ACHN (cell line): ENCODE data around the gene GPR84.
A peak's percentile ranks its signal among the peaks of the same experiment; 100 is the strongest.

Experiments
- DNase-seq: peaks from one replicate; pipeline ENCODE4 v3.0.0-alpha.2; 2015
- in situ Hi-C: cut with HindIII; loops from 2 replicates; pipeline ENCODE4 v1.10.0; 2017; ENCODE audit warnings: low sequenced_read_pairs, low pct_ligation_motif_present, low pct_unique_long_range_greater_than_20kb

The GPR84 gene

DNA sequence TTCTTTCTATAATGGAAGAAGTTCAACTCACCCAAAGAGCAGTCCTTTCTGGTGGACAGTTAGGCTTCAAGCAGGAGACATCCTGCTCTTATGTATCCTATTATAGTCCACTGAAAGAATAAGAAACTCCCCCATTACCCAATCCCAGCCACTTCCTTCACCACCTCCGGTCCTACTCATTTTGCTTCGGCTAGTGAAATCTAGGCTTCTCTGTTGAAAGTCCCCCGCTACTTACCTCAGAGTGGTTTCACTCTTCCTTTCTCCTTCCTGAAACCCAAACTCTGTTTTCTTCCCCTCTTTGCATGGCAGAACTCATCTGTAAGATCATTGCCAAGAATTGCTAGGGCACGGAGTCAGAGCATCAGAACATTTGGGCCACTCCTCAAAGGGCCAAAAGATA is at the start of gene GPR84:
Gene GPR84 (minus strand): TSS at position 74 of the 400 bp plus-strand sequence. CDS start 635 bp downstream, outside the sequence.
- DNase-seq: no peak
- in situ Hi-C loops: no loop called here

DNA sequence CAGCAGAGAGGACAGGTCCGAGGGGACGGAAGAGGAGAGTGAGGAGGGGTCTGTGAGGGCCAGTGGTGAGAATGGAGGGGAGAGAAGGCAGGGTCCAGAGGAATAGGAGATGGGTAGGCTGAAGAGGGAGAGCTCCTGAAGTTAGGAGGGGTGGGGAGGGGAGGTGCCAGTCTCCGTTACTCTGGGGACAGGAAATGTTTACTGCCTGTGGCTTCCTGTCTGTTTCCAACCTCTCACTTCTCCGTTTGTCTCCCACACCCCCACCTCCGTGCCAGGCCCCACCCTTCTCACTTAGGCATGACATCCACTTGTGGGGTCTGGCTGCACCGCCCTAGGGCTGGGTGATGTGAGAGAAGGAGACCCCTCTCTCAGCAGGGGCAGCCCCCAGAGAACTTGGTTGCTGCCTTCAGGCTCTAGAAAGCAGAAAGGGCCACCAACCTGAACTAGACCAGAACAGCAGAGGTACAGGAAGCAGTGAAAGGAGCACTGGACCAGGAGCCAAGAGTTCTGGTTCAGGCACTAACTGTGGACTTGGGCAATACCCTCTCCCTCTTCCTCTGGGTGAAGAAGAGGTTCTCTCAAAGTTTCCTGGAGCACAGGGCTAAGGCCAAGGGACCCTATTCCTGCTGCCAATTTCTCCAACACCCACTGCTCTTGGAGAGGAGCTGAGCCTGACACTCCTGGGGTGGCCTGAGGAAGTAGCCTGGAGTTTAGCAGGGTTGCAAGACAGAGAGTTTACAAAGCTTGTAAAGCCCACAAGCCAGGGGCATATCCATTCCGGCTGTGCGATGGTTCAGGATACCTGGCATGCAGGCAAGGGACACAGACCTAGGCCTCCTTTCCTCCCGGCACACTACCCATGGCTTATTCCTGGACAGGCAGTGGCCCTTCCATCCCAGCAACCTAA is 49.3 kb upstream of the GPR84 start:
- in situ Hi-C loops: no loop called here
- no peak for DNase-seq

DNA sequence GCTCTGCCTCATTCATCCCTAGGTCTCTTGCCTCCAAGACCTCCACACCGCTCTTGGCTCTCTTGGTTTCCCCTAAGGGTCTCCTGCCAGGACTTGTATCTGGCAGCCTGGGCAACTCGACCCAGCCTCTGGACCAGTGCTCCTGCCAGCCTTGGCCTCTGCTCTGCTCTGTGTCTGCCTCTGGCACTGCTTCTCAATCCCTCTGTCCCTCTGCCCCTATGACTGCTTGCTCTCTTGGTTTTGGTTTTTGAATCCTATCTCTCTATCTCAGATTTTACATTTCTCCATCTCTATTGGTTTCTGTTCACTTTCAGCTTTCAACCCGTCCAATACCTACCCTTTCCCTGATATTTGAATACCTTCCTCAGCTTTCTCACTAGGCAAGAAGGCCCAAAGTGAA is 48.5 kb upstream of the GPR84 start:
- in situ Hi-C loops: no loop called here
- no peak for DNase-seq

DNA sequence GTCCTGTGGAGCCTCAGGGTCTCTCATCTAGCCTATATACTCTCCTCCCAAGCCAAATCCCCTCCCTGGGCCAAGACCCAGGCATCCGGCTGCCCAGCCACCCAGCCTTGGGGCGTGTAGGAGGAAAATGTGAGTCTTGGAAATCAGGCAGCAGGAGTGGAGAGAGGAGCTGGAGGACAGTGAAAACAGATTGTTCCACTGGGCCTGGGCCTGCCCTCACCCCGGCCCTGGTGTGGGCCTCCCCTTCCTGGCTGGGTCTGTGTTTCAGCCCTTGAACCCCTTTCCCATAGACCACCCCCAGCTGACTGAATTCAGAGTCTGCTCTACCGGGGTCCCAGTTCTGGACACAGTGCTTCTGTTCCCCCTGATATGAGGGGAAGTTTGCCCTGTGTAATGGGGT is 48.1 kb upstream of the GPR84 start:
- in situ Hi-C loops: no loop called here
- no peak for DNase-seq

DNA sequence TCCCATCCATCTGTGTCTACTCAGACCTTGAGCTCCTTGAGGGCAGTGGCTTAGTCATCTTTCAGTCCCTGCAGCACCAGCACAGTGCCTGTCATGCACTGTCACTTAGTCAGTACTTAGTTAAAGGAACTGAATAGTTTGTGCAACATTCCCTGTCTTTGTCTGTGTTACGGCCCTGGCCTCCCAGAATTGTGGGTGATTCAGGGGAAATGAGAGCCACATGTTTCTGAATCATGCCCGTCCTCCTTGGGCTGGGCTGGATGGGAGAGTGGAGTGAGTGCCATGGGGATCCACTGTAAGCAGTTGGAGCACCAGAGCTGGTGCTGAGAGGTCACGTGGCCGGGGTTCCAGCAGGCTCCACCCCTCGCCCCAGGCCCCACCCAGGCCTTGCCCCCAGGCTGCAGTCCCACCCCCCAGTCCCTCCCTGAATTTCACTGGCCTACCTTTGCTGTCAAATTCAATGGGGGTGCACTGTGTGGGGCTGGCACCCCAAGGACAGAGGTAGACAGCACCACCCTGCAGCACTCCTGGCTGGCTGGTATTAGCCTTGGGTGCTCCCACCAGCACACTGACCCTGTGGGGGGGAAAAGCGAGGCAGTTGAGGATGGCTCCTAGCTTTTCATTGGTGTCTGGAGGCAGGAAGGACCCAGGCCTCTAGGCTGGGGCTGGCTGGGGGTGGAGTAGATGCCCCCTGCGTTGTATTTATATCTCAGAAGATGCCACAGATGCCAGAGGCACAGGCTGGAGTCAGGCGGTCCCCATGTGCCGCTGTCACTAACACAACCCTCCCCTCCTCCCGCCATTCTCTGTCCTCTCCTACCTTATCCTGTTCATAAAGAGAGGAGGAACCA is 47.3 kb upstream of the GPR84 start:
- in situ Hi-C loops: no loop called here
- peak; percentile 86 for DNase-seq

DNA sequence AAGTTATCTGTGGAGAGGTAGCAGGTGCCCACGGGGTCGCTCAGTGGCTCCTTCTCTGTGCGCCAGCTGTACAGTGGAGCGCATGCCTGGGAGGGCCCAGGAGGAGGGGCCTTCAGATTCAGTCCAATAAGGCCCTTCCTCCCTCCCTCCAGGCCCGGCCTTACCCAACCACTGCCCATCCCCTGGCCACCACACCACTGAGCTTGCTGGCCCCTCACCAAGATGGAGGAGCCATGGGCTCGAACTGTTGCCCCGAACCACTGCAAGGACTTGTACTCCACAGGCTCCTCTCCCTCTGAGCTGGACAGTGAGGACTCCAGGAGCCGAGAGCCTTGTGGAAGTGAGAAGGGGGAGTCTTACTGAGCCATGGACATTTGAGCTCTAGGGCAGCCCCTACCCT is 45.0 kb upstream of the GPR84 start:
- in situ Hi-C loops: no loop called here
- DNase-seq: no peak

DNA sequence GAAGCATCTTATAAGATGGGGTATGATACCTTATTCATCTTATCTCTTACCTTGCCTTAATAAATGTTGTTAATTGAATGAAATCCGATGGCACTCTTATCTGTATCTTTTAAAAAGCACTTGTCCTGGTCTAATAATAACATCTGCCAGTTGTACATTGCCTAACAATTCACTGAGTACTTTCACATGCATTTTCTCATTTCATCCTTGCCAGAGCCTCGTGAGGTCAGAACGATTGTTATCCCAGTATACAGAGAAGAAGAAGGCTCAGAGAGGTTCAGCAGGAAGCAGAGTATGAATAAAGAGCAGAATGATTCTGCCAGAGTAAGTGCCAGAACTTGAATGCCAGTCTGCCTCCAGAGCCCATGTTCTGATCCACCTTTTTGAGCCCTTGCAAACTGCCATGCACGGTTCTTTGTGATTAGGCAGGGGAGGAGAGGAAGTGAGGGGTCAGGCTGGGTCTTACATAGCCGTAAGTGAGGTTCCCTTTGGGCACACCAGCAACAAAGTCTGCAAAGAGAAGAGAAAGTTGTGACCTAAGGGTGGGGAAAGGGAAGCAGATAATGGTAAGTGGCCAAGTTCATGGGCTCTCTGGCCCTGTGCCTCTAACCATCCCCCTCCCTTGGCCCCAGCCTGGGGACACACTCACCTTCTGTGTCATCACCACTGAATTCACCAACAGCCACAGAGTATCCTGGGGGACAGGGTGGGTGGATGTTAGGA is 43.1 kb upstream of the GPR84 start:
- DNase-seq: no peak
- in situ Hi-C loops: no loop called here

DNA sequence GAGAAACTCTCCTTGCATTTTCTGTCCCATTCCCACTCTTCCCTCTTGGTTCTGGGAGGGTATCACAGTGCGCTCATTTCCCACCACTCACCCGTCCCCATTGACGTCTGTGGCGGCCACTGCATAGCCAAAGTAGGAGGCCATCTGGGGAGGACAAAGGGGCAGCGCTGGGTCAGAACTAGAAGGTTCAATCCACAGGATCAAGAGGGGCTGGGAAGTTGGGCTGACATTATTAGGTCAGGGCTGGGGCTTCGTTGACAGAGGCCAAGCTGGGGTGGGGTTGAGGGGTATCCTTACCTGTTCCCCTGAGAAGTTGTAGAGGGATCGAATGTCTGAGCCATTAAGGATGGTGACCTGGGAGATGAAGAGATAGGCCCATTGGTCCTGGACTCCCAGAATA is 41.3 kb upstream of the GPR84 start:
- DNase-seq: no peak
- in situ Hi-C loops: no loop called here

DNA sequence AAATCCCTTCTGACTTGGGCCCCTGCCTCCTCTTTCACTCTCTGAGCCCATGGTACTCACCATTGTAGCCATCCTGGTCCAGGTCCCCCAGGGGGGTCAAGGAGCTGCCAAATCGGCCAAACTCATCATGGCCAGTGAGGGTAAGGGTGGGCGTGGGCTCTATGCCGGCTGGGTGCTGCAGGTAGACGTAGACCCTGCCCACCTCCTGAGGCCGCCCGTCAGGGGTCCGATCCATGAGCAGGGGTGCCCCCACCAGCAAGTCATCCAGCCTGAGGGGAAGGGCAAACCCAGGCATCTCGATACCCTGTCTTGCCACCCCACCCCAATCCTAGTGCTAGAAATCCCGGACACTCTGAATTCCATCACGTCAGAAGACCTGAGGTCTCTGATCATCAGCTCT is 40.8 kb upstream of the GPR84 start:
- in situ Hi-C loops: no loop called here
- DNase-seq: no peak

DNA sequence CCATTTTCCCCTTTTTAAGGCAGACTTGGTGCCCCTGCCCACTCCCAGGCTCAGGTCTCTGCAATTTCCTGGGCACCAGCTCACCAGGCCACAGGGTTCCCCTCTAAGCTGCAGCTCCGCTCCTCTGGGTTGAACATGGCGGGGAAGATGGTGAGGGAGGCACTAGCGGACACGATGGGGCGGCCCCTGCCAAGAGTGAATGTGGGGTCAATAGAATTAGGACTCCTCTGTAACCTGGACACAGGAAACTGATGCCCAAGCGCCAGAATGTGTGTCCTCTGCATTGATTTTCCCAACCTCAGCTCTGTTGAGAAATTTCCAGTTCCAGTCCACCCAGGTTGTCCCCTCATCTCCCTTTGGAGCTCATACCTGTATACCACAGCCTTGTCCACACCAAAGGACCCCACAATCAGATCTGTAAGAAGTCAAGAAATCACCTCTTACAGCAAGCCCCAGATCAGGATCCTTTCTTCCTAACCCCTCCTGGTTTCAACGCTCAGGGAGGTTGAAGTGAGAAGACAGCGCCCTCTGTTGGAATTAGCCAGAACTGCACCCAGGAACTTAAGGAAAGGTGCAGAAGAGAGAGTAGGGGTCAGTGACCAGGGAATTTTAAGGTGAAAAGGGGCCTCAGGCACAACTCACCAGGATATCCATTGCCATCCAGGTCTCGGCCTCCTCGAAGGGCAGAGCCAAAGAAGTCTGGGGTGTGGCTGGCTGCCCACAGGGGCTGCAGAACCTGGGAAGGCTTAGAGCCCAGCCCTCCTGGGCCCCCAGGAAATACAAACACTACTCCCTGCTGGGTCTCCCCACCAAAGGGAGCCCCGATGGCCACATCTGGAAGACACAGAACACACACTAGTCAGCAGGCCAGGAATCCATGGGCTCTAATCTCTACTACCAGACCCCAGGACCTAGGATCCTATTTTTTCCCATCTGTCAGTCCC is 40.0 kb upstream of the GPR84 start:
- DNase-seq: peak; percentile 80
- in situ Hi-C loops: no loop called here

DNA sequence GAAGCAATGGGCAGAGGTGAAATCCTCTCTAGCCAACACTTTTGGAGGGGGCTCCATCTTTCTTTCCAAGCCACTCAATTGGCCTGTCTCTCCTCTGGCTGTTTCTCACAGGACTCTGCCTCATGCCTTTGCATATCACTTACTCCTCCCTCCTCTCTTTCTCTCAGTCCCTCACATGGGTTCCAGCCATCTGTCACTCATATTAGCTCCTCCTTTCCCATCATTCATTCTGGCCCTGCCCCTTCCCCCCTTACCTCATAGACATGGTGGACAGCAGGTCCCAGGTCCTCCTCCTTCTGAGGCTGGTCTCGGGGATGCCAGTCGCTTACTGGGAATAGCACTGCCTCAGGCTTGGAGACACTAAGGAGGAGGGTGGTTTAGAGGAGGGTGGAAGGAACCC is 36.8 kb upstream of the GPR84 start:
- in situ Hi-C loops: no loop called here

DNA sequence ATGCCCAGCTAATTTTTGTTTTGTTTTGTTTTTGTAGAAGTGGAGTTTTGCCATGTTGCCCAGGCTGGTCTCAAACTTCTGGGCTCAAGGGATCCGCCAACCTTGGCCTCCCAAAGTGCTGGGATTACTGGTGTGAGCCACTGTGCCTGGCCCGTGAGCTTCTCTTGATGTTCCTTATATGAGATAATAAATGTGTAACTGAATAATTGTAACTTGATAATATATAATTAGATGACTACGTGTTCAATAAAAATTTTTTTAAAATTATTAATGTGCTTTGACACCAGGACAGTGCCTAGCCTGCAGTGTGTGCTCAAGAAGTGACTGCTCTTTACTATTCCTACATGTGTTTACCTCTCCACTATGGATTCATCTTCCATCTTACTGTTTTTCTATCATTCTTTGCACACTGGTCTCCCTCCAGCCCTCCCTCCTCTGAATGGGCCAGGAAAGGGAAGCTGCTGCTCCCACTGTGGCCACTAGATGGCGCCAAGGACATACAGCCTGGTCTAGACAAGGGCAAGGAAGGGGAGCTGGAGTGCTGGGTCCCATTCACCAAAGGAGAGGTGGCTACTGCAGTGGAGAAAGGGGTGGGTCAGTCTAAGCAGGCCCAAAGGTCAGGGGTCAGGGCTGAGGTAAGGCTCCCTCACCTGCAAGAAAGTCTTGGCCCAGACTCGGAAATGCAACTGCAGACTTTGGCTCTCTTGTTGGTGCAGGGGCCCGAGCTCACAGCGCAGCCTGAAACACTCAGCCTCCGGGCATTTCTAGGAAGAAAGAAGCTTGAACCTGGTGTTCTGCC is 34.9 kb upstream of the GPR84 start:
- in situ Hi-C loops: no loop called here
- peak; percentile 86 for DNase-seq

More for the DNA sequence above, 36.8 kb upstream of the GPR84 start:
- no peak for DNase-seq

DNA sequence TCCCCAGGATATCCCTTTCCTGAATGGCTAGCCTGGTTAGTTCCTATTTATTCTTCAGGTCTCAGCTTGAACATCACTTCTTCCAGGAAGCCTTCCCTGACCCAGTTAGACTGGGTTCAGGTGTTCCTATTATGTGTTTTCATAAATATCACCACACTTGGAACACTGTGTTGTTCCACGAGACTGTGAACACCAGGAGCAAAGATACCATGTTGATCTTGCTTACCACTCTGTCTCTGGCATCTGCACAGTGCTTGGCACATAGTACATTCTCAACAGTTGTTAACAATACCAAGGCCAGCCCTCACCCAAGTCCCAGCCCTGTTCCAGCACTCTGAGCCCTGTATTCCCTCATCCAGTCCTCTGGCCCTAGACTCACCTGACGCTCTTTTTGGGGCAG is 33.9 kb upstream of the GPR84 start:
- no peak for DNase-seq
- in situ Hi-C loops: no loop called here

DNA sequence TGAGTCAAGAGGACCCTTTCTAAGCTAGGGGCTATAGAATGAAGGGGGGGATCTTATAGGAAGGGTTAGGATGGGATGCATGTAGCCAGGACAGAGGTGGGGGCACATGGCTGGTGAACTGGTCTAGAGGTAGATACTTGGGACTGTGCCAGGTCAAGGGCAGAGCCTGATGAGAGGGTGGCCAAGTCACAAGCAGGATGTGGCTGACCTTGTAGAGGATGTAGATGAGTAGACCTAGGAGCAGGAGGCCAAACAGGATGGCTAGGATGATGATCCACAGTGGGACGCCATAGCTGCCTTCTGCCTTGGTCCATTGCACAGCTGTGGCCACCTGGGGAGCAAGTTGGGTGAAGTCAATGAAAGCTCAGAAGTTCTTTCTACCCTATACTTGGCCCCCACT is 32.9 kb upstream of the GPR84 start:
- DNase-seq: no peak
- in situ Hi-C loops: no loop called here

DNA sequence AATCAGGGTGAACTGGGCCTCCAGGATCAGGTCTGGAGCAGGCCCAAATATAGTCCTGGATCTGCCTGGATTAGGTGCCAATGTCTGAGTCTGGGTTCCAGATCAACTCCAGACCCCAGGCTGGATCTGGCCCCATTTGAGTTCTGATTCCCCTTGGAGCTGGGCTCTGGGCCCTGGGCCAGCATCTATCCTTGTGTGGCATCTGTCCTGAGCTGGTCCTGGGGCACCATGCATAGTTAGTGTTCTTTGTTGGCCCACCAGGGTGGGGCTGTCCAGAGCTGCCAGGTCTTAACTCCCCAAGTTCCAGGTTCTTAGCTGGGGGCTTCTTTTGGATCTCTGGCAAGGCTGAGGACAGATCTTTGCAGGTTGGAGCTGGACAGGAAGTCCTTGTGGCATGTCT is 31.3 kb upstream of the GPR84 start:
- in situ Hi-C loops: no loop called here
- no peak for DNase-seq

DNA sequence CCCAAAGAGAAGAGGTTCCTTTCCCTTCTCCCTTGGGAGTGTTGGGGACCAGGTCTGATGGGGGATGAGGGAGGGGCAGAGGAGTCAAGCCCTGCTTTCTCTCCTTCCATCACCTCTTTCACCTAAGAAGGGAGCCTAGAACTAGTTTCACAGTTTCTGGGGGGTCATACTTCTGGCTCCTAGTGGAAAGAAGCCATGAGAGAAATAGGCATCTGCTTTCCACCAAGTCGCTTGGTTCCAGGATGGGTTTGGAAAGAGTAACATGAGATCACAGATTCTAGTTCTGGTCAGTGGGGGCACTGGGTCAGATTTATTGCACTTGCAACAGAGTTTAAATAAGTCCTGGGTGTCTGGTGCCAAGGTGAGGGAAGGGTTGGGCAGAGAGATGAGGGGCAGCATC is 30.7 kb upstream of the GPR84 start:
- no peak for DNase-seq
- in situ Hi-C loops: no loop called here

DNA sequence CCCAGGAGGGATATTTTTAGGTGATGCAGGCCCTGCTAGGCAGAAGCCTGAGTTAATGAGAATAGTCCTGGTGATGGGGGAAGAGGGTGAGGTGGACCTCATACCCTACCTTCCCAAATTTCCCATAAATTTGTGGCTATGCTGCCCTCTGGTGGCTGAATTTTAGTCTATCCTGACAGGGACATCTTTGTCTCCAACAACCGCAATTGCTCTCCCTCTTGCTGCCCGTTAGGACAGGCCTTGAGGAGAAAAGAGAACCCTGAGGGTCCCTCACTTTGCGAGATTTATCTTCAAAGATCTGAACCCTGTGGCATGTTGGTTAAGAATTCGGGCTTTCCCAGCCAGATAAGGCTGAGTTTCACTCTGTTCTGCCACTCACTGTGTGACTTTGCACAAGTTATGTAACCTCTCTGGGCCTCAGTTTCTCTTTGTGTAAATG is 30.0 kb upstream of the GPR84 start:
- in situ Hi-C loops: no loop called here

More for the DNA sequence above, 30.0 kb upstream of the GPR84 start:
- peak; percentile 68 for DNase-seq
